SK-N-SH treated with all-trans-retinoic acid at 6 μM for 48 hours (cell line): ENCODE measurements around the gene KLHL34.

Experiments used
- ARNTL ChIP-seq: fragments of 450-650 bp; formaldehyde crosslinking; IDR thresholded peaks from 2 replicates; pipeline ENCODE4 v1.5.0; 2020; ENCODE audit warnings: low read depth, mild to moderate bottlenecking, moderate library complexity, borderline replicate concordance
- PATZ1 ChIP-seq: fragments of 250-450 bp; sonication (Bioruptor Pico); IDR thresholded peaks from 2 replicates; pipeline ENCODE4 v1.8.0; 2020; ENCODE audit warnings: mild to moderate bottlenecking, moderate library complexity, borderline replicate concordance
- ZFP30 ChIP-seq: fragments of 450-650 bp; formaldehyde crosslinking; IDR thresholded peaks from 2 replicates; pipeline ENCODE4 v1.5.0; 2022; ENCODE audit warnings: mild to moderate bottlenecking, moderate library complexity
- TF ChIP-seq, protein P1 (sequence below): fragments of 250-450 bp; sonication (Bioruptor Pico); IDR thresholded peaks from 2 replicates; pipeline ENCODE4 v1.5.1; 2020; ENCODE audit warnings: low read depth, mild to moderate bottlenecking, moderate library complexity

- TF ChIP-seq ARNTL = no peak
- no peak for TF ChIP-seq PATZ1 (CRISPR knock-in tag)
- TF ChIP-seq ZFP30 (CRISPR knock-in tag) = no peak
- TF ChIP-seq, protein P1, sequence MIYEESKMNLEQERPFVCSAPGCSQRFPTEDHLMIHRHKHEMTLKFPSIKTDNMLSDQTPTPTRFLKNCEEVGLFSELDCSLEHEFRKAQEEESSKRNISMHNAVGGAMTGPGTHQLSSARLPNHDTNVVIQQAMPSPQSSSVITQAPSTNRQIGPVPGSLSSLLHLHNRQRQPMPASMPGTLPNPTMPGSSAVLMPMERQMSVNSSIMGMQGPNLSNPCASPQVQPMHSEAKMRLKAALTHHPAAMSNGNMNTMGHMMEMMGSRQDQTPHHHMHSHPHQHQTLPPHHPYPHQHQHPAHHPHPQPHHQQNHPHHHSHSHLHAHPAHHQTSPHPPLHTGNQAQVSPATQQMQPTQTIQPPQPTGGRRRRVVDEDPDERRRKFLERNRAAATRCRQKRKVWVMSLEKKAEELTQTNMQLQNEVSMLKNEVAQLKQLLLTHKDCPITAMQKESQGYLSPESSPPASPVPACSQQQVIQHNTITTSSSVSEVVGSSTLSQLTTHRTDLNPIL (CRISPR knock-in tag) = no peak
These were observed 42.8 kb upstream of the KLHL34 start for GRCh38 chrX:21700967-21701366.
